GM21390 (cell line): ENCODE measurements around the gene MT1E.
"Not testable (repeated sequence)": the region's sequence is repeated elsewhere in the genome, so short reads cannot be mapped to it uniquely, and the experiment has no call there.

Source experiments
- ATAC-seq: cut with Tn5 transposase; IDR thresholded peaks from one replicate; pipeline ENCODE4 v1.9.1; 2021; ENCODE audit not compliant: unreplicated experiment

The MT1E gene

DNA sequence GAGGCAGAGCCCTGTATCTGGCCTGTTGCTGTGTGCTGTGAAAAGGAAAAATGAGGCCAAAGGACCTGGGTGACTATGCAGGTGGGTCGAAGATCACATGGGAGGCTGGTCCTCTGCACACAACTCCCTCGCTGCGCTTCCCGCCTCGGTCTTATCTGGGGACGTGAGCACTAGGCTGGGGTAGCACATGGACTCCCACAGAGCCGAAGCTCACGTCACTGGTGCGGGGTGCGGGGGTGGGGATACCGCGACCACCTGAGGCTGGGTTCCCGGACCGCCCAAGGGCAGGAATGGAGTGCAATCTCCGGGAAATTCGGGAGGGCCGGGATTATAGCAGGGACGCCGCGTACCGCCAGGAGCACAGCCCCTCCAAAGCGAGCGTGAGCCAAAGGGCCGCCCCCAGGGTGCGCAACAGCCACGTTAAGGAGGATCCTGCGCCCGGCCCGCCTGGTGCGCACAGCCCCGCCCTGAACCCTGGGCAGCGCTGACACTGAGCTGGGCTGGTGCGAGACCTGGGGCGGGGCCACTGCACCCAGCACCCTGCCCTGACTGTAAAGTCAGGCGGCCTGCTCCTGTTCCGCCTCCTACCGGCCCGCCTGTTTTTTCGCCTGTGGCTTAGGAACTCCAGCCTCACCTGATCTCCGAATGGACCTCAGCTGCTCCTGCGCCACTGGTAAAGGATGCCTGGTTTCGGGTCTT lies 17.6 kb downstream of the MT1E start:
- peak; percentile 58 for ATAC-seq

DNA sequence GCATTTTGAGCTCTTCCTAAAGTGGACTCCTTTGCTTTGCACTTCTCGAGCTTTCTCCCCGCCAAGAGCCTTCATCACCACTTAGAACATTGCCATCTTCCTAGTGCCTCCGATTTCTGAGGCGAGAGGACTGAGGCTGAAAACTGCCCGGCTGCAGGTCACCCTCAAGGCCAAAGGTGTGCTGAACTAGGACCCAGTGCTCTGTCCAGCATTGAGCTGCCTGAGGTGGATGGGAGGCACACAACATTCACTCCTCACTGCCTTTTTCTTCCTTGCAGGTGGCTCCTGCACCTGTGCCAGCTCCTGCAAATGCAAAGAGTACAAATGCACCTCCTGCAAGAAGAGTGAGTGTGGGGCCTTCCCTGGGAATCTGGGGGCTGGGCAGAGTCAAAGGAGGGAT lies 18.3 kb downstream of the MT1E start:
- no peak for ATAC-seq

GRCh38 chr16:56645311-56645710 lies 19.7 kb downstream of the MT1E start:
- ATAC-seq = no peak

GRCh38 chr16:56645838-56646237 lies 20.3 kb downstream of the MT1E start:
- no peak for ATAC-seq

DNA sequence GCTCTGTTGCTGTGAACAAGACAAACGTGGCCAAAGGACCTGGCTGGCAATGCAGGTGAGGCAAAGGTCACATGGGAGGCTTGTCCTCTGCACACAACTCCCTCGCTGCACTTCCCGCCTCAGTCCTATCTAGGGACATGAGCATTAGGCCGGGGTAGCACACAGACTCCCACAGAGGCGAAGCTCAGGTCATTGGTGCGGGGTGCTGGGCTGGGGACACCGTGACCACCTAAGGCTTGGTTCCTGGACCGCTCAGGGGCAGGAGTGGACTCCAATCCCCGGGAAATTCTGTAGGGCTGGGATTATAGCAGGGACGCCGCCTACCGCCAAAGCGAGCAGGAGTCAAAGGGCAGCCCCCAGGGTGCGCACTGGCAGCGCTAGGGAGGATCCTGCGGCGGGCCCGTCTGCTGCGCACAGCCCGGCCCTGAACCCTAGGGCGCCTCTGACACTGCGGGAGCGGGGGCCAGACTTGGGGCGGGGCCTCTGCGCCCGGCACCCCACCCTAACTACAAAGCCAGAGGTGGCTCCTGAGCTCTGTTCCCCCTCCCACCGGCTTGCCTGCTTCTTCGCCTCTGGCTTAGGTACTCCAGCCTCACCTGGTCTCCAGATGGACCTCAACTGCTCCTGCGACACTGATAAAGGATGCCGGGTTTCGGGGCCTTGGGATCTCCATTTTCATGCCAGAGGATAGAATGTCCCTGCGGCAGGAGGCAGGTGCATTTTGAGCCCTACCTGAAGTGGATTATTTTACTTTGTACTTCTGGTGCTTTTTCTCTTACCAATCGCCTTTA lies 22.3 kb downstream of the MT1E start:
- no peak for ATAC-seq

- ATAC-seq = no peak
These were observed 23.7 kb downstream of the MT1E start for GRCh38 chr16:56649271-56649670.

GRCh38 chr16:56649820-56650219 lies 24.2 kb downstream of the MT1E start:
- no peak for ATAC-seq

- no peak for ATAC-seq
These were observed 26.0 kb downstream of the MT1E start, which contains the start of gene MT1B for GRCh38 chr16:56651586-56651985. Gene MT1B (plus strand): TSS chr16:56651886. CDS start chr16:56651954, 68 bp downstream.

- ATAC-seq = no peak
These were observed 27.0 kb downstream of the MT1E start for GRCh38 chr16:56652600-56652999.

DNA sequence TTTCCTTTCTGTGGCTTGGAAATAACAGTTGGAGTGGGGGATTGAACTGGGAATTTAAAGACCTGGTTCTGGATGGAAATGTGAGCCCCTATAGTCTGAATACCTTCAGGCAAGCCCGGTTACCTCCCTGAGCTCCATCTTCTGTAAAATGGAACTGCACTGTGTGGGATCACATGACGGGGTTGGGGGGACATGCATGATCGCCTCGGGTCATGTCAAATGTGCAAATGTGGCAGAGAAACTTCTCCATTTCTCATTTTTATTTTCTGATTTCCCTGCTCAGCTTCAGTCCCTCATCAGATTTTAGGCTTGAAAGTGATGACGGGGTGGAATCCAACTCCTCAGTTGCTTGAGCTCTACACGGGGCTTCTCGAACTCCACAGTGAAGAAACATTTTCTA lies 27.6 kb downstream of the MT1E start:
- no peak for ATAC-seq

- ATAC-seq = no peak
These were observed 32.2 kb downstream of the MT1E start, which contains the start of gene MT1F for GRCh38 chr16:56657555-56658326. Gene MT1F (plus strand): TSS chr16:56657959. CDS start chr16:56658059, 100 bp downstream.

- no peak for ATAC-seq
These were observed 32.8 kb downstream of the MT1E start for GRCh38 chr16:56658327-56658875.

DNA sequence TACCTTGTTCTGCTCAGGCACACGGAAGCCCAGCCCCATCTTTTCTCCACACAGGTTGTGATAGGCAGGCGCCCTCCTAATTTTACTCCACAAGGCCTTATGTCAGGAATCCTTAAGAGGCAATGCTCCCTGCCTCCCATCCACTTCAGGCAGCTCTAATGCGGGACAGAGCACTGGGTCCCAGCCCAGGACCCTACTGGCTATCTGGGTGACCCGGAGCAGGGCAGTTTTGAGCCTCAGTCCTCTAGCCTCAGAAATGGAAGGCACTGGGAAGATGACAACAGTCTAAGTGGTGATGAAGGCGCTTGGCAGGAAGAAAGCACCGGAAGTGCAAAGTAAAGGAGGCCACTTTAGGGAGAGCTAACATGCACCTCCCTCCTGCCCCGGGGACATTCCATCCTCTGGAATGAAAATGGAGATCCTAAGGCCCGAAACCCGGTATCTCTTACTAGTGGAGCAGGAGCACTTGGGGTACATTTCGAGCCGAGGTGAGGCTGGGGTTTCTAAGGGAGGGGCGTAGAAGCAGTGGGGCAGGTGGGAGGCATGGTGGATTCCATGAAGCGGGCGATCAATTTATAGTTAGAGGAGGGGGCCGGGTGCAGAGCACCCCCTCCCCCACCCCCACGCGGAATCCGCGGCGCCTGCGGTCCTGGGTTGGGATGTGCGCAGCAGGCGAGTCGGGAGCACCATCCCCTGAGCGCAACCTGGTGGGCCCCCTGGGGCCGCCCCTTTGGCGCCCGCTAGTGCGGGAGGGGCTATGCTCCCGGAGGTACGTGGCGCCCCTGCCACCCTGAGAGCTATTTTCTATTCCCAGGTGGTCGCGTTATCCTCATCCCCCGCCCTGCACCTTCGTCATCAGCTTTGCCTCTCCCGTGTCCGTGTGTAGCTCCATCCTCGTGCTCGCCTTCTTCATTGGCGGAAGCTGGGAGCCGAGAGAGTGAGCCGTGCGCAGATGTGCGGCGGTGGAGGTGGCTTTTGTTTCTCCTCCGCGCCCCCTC lies 37.1 kb downstream of the MT1E start:
- ATAC-seq = no peak

DNA sequence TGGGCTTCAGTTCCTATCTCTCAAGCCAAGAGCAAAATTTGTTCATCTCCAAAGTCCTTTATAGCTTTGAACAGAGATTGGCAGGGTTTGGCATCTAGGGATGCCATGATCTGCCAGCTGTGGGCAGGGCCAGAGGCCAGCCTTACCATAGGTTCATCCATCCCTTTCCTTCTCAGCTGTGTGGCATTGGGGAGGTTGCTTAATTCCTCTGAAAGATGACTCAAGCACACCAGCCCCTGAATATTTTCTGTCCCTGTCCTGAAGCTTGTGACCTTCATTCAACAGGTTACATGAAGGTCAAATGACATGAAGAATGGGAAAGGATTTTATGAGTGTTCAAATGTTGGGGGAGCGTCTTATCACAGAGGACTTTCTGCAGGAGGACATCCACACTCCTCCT lies 38.9 kb downstream of the MT1E start:
- ATAC-seq = no peak

DNA sequence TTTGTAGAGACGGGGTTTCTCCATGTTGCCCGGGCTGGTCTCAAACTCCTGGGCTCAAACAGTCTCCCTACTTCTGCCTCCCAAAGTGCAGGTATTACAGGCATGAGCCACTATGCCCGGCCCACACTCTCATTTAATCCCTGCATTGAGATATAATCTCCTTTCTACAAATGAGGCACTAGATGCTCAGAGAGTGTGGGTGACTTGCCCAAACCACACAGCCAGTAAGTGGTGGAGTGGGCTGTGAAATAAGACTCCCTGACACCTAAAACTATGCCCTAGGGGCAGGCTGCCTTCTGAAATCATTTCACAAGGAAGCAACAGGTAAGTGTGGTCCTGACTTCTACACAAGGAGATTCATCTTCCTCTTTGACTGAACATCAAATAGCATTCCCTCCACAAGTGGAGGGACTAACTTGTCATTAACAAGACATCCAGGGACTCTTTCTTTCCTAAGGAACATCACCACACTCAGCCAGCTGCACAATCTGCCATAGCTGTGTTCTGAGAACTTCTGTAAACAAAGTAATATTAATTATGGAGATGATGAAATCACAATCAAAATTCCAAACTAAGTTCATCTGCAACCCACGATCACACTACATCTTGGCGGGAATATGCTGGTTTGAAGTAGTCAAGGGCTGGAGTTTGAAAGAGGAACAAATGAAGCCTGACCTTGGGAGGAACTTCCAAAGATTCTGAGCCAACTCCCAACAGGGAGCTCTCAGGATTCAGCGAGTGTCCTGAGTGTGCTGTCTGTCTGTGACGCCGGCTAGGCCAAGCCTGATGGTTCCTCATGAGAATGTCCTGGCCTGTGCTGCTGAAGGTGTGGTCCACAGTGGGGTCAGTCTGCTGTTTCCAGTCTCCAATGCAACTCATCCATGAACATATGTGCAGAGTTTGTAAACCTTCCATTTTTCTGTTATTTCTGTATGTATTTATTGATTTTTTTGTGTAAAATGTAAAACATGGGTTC lies 40.0 kb downstream of the MT1E start:
- ATAC-seq = not testable (repeated sequence)

DNA sequence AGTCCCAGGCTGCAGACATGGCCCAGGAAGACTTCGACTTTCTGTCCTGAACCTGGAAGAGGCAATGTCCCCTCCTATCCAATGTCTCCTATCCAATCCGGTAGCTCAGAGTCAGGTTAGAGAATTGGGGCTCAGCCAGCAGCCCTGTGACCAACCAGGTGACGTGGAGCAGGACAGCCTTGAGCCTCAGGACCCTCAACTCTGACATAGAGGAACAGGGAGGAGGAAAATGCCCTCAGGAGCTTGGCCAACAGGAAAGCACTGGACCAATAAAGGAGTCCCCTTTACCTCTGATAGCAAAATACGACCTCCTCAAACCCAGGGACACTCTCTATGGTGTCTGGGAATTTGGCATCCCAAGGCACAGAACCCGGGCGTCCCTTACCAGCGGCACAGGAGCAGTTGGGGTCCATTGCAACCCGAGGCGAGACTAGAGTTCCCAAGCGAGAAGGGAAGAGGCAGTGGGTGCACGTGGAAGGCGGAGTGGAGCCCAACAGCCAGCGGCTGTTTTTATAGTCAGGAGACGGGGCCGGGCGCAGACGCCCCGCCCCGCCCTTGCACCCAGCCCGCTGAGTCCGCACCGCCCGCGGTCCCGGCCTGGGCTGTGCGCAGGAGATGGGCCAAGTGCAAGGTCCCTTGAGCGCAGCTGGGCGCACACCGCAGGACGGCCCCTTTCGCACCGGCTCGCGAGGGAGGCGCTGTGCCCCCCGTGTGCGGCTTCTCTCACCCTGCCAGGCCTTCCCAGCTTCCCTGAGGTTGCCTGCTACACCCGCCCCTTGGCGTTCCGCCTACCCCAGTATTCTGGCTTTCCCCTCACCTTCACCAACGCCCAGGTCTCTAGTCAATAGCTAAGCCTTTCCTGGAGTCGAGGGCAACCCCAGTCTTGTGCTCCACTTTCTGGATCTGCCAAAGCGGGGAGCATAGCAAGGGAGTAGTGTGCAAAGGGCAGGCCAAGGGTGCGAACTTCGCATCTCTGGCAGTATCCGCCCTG lies 42.3 kb downstream of the MT1E start, which contains the start of gene MT1G:
Gene MT1G, minus strand, starts transcription at position 485 of the 991 bp plus-strand sequence. Its CDS starts 72 bp downstream, at position 413.
- no peak for ATAC-seq

- ATAC-seq = no peak
These were observed 43.6 kb downstream of the MT1E start, which contains the start of gene MT1H for GRCh38 chr16:56669005-56669839. Gene MT1H (plus strand): TSS chr16:56669814. CDS start chr16:56669885, 71 bp downstream.
